Activated T-cell treated with anti-CD3 and anti-CD28 coated beads for 1 hour (primary cell): ENCODE data around the gene KRT77.
"Not testable (repeated sequence)": the region's sequence is repeated elsewhere in the genome, so short reads cannot be mapped to it uniquely, and the experiment has no call there.

Experiments used
- DNase-seq: peaks from one replicate; pipeline ENCODE4 v3.0.0-alpha.2; 2020; ENCODE audit warnings: low read depth

KRT77 gene

DNA sequence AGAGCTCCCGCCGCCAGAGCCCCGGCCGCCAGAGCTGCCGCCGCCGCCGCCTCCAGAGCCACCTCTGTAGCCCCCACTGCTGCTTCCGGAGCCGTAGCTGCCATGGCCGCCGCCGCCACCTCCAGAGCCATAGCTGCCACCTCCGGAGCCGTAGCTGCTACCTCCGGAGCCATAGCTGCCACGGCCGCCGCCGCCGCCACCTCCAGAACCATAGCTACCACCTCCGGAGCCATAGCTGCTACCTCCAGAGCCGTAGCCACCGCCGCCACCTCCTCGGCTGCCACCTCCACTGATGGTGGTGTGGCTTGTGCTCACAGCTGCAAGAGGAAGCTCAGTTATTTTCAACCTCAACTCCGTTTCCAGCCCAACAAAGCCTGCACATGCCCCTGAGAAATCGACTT is 28.0 kb downstream of the KRT77 start:
- no peak for DNase-seq

- no peak for DNase-seq
Observed at GRCh38 chr12:52674433-52674775, 28.9 kb downstream of the KRT77 start.

DNA sequence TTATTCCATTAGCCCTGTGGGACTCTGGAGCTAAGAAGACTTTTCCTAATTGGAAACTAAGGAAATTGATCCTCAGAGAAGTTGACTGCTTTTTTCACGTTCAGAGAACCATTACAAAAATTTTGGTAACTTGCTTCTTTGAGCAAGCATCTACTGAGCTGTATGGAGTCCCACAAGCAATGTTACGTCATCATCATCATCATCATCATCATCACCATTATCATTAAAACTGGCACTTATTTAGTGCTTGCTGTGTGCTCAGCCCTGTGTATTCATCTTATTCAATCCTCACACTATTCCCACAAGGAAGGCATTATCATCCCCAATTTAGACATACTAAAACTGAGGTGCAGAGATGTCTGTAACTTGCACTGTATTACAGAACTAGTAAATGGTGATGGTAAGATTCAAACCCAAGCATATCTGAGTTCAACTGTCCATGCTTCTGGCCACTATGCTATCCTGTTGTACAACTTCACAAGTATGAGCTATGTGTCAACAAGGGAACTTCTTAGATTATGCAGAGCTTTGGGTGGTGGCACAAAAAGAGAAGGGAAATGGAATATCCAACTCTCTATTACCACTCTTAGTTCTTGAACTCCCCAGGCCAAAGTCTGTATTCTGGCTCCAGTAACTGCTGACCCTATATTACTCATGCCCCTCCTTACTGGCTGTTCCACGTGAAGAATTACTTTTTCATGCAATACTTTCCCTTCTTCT is 29.5 kb downstream of the KRT77 start:
- DNase-seq, result no peak

DNA sequence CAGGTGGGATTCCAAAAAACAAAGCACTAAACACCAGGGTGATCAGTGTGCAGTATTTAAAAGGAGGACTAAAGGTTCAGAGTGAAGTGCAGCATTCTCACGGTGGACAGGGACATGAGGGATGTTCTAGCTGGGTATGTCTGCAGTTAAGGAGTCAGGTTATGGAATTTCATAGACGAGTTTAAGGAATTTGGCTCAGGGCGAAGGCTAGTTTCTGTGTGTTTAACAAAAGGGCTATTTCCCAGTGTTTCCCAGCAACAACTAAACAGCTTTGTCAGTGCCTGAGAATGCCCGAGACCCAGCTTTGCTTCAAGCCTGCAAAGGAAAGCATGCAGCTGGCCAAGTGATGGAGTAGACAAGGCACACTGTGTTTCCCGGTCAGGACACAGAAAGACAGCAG is 30.1 kb downstream of the KRT77 start:
- DNase-seq, result no peak

DNA sequence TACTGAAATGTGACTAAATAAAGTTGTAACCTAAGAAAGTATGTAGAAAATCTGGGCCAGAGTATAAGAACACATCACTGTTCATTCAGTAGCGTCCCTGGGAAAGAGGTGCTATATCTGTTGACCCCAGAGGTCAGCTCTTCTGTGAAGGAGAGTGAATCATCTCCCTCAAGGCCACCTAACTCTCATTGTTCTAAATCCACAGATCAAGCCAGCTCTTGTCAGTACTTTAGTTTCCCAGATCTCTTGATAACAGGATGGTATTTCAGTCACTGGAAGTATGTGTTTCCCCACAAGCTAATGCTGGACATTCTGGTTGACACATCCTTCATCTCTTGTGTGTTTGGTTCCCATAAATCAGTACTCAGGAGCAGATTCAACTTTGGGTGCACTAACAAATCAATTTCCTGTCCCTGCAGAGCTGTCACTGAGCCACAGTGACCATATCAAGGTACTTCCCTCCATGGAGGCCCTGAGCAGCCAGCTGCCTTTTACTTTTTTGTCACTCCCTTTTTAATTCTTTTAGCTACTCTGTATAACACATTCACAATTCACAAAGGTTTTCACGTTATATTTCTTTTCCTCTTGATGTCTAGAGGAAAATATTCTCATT is 30.9 kb downstream of the KRT77 start:
- DNase-seq, result no peak

DNA sequence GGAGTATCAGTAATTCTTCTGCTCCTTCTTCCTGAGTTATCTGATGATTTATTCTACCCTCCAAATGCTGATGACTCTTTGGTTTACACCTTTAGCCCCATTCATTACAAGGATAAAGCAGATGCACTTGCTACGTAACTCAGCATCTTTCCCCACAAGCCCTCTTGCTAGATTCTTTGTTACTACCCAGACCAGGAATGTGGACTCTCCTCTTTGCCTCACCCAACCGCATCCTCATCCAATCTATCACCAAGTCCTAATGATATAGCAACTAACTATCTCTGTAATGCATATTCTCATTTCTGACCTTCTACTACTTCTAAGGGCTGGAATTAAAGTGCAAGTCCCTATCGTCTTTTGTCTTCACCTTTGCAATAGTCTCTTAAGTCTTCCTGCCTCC is 32.4 kb downstream of the KRT77 start:
- DNase-seq, result no peak

GRCh38 chr12:52670506-52670905 is 32.8 kb downstream of the KRT77 start:
- DNase-seq, result no peak

DNA sequence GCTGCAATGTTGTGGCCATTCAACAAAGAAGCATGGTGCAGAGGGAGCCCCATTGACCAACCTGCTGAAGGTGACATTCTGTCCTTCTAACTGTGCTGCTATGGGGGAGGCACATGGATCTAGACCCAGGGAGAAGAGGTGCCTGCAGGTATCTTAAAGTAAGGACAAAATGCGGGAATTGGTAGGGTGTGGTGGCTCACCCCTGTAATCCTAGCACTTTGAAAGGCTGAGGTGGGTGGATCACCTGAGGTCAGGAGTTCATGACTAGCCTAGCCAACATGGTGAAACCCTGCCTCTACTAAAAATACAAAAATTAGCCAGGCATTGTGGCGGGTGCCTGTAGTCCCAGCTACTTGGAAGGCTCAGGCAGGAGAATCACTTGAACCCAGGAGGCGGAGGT is 33.4 kb downstream of the KRT77 start:
- DNase-seq, result not testable (repeated sequence)

DNA sequence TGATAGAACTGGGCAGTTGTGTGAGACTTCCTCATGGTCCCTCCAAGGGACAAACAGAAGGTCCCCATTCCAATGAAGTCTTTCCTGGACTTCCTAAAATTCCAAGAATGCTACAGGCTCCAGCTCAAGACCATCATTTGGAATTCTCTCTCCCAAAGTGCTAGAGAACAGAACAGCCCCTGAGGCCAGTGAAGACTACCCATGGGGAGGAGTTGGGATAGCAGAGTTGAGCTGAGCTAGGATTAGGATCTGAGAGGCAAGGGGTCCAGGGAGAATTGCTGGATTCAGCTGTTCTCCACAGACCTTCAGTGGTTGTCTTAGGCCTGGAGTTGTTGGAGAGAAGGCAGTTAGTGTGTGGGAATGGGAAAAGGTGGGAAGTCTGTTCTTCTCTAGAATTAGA is 33.9 kb downstream of the KRT77 start:
- DNase-seq, result no peak

DNA sequence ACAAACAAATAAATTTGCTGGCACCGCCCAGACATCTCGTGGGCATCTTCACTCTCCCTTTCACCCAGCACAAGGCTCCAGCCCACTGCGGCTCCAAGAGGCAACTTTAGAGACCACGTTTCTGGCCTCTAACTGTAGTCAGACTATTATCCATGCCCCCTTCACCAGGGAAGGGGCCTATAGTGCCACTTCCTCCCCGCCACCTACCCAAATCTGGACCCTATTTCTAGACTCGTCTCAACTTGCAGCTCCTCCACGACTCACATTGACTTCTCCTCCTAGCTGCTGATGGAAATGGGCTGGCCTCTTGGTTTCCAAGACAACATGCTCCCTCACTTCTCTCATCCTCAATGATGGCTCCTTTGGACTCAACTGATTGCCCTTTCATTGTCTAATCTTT is 35.4 kb downstream of the KRT77 start:
- DNase-seq, result no peak

- no peak for DNase-seq
Observed at GRCh38 chr12:52667509-52667908, 35.8 kb downstream of the KRT77 start.

GRCh38 chr12:52666471-52666870 is 36.9 kb downstream of the KRT77 start:
- DNase-seq, result no peak

GRCh38 chr12:52663420-52663819 is 39.9 kb downstream of the KRT77 start:
- DNase-seq, result no peak

DNA sequence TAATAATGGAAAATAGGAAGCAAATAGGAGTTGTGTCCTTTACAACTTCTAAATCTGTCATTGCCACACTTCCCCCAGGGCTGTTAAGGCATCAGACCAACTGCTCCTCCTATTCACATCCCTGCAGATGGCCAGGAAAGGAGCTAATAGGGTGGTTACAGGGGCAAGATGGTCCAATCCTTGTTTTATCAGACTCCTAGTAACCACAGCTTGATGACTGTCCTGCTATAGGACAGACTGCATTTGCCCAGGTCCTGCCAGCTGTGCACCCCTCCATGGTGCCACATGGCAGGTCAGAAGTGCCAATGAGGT is 40.5 kb downstream of the KRT77 start:
- DNase-seq, result no peak

DNA sequence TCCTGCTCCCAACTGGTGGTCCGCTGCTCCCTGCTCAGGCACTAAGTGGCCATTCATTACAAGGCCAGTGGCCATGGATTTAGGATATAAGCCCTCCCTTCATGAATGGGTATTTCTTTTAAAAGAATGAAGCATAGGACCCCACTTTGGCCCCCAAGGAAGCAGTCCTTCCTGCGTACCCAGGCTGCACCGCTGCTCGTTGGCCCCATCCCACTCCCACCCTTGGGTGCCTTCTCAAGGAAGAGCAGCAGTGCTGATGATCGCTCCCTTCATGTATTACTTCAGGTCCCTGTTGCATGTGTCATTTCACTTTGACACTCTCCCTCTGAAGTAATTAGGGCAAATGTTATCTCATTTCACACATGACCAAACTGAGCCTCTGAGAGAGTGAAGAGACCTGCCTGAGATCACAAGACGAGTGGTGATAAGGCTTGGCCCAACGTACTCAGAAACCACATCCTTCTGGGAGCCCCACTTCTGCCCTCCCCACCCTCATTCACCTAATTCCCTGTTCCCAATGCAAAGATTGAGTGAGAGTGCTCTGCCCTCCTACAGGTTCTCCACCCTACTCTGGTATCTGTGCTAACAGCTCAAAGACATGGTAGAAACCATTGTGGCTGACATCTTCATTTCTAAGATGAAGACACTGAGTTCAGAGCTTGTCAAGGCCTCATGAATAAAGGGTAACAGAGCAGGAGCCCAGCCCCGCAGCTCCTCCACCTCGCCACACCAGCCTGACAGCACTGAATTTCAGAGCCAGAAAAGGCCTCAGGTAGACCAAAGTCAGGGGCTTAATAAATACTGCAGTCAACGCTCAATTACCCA is 41.0 kb downstream of the KRT77 start:
- no peak for DNase-seq

- no peak for DNase-seq
Observed at GRCh38 chr12:52661668-52662067, 41.7 kb downstream of the KRT77 start.

DNA sequence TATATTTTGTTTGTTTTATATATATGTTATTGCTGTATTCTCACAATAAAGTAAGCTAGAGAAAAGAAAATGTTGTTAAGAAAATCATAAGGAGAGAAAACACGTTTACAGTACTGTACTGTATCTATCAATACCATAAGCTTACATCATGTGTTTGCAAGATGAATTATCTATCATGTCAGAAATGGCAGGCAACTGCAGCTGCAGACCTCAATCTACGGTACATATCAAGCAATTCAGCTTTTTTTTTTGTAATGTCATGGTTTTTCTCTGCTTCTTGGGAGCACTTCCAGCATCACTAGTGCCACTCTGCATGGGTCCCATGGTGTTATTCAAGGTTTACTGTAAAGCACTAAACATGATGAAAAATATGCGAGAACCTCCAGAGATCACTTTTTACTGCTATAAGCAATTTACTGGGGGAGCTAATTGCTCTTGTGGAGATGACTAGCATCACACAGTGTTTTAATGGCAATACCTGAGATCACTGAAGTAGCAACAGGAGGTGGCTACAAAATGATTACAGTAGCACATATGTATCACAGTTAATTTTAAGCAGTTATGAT is 42.3 kb downstream of the KRT77 start:
- no peak for DNase-seq

DNA sequence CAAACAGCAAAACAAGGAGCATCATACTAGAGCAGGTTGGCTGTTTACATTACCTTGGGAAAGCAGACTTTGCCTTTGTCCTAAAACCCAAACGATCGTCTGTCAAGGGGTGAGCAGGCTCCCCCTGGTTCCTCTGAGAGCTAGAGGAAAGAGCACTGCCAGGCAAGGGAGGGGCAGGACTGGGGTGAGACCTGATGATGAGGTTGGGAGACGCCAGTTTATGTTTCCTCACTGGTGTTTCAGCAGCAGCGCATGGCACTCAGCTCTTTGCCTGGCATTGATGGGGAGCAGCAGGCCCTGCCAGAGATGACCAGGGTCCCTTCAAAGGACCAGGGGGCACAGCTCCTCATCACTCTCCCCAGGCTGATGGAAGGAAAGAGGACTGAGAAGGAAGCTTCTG is 43.4 kb downstream of the KRT77 start:
- no peak for DNase-seq

DNA sequence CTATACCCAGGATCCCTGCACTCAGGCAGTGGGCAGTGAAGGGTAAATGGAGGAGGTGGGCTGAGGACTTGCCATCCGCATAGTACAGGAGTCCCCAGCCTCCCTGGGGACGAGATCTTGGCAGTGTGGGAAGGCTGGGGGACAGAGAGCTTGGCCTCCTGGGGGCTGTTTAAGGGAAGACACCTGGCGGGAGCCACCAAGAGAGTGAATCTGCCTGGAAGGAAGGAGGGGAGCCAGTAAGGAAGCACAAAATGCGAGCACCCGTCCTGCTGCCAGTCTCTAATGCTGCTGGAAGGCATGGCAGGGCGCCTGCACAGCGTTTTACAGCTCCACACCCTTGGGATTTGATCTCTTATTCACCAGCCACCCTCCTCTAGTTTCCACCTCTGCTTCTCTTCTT is 43.9 kb downstream of the KRT77 start:
- no peak for DNase-seq

DNA sequence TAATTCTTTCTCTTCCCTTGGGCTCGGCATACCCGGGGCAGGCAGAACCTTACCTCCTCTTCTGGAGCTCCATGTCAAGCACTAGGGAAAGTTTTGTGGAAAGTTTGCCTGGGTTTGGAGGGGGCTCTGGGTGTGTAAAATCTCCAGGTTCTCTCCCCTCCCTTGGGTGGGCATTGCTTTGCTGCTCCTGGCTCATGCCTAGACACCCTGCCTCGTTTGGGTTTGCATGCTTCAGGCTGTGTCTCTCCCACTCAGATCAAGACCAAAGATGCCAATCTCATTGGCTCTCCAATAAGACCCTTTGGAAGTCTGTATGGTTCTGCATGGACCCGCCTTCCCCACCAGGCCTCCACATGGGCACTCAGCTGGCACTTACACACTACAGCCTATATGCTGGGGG is 45.1 kb downstream of the KRT77 start:
- DNase-seq, result no peak

DNA sequence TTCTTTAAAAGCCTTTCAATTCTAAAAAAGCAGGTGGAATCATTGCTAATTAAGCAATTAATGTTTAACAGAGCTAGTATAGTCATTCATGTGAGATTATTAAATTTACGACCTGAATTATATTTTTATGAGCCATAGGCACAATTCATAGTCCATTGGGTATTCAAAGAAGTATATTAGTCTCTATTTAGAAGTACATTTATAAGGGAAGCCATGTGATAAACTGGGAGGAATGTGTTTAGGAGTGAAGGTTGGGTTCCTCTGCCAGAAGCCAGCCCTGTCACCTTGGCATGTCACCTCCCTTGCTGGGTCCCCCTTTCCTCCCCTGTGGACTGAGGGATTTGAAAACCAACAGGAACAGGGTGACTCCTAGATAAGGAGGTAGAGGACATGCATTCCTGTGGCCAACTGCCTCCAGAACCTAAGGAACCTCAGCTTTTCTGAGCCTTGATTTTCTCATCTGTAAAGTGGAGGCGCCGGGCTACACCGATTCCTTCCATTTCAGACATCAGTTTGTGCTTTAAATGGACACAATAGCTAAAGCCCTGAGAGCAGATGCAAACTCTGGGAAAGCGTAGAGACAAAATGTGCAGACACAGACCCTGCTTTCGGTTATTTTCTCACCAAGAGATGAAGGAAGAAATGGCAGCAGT is 45.9 kb downstream of the KRT77 start:
- DNase-seq, result no peak

DNA sequence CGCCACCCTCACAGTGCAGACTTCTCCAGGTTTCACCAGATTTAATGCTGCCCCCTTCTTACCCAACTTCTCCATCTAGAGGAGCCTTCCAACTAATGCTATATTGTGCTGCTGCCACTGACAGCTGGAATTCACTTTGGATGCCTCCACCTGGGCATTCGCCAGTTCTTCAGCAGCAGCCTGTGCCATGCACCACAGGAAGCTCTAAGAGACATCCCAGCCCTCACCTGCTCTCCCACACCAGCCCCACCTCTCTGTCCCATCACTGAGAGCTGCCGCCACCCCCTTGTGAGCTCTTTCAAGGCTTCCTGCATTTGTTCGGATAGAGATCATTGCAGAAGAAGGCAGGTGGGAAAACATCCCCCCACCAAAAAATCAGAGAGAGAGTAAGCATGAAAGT is 46.7 kb downstream of the KRT77 start:
- no peak for DNase-seq

DNA sequence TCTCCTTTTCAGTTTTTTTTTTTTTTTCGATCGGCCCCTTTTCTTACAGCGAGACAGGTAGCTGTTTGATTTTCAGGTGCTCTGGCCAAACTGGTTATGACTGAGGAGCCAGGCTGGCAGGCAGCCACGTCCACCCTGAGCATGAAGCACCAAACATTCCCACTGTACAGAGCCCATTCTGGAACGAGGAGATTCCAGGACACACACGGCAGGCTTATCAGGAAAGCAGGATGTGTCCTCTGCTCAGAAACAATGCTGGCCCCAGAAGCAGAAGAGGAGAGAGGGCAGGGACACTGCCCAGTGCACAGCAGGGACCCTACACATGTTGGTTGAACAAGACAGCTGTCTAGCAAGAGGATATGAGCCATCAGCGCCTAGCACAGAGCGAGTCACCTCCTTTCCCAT is 47.6 kb downstream of the KRT77 start:
- DNase-seq, result no peak
